ENCODE results near the gene SLITRK6.

Gene SLITRK6, protein sequence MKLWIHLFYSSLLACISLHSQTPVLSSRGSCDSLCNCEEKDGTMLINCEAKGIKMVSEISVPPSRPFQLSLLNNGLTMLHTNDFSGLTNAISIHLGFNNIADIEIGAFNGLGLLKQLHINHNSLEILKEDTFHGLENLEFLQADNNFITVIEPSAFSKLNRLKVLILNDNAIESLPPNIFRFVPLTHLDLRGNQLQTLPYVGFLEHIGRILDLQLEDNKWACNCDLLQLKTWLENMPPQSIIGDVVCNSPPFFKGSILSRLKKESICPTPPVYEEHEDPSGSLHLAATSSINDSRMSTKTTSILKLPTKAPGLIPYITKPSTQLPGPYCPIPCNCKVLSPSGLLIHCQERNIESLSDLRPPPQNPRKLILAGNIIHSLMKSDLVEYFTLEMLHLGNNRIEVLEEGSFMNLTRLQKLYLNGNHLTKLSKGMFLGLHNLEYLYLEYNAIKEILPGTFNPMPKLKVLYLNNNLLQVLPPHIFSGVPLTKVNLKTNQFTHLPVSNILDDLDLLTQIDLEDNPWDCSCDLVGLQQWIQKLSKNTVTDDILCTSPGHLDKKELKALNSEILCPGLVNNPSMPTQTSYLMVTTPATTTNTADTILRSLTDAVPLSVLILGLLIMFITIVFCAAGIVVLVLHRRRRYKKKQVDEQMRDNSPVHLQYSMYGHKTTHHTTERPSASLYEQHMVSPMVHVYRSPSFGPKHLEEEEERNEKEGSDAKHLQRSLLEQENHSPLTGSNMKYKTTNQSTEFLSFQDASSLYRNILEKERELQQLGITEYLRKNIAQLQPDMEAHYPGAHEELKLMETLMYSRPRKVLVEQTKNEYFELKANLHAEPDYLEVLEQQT

DNA sequence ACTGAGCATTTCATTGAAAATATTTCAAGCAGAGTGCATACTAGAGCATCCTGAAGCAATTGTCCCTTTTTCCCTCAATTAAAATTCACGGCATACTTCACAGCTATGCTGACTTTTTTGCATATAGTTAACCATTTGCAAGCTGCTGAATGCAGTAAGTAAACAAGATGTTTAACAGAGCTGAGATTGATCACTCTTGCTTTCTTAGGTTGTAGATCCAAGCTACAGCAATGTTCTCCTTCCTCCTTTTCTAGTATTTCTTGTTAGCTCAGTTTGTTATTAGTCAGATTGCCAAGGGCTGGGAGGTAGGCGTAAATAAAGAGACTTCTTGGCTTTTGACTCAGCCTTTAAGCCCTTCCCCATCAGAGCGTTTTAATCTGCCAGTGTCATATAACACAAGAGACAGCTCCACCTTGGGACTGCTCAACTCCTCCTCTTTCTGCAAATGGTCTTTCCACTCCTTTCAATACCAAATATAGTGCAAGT is at the start of gene SLITRK6:
Gene SLITRK6, minus strand, starts transcription at position 323 of the 486 bp plus-strand sequence. CDS start 2,911 bp downstream, outside the sequence.
- Mint-ChIP-seq H3K27ac (no peak within 1 kb of the TSS), H3K4me1 (no peaks in the 10 kb centered on the region), H3K9me3 (no peaks in the 10 kb centered on the region), H3K36me3 (no peaks in the 10 kb centered on the region), H3K4me3 (no peak within 1 kb of the TSS)
- ATAC-seq (no peak), DNase-seq (ENCODE audit: low spot score in 2 of 2) (no peak)

DNA sequence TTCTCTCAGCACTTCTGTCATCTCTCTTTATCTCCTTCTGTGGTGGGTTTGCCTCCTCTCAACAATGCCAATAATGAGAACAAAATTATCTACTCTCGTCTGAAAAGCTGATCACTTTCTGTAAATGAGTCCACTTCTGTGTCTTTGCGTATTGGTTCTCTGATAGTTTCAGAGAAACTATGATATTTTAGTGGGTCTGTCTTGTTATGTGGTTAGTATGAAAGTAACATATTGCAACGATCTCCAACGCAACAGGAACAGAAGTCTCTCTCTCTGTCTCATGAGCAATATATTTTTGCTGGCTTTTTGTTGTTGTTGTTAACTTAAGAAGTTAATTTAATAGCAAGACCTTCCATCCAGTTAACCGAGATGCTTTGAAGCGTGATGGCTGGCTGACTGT is 47.8 kb upstream of the SLITRK6 start:
- Mint-ChIP-seq H3K9me3 (peaks cover 11% of the 10 kb centered on the region), H3K27ac (no peak overlapping the region), H3K4me1 (no peaks in the 10 kb centered on the region), H3K36me3 (no peaks in the 10 kb centered on the region), H3K4me3 (no peak overlapping the region)
- no peak for DNase-seq (ENCODE audit: low spot score in 2 of 2)
- no peak for ATAC-seq

DNA sequence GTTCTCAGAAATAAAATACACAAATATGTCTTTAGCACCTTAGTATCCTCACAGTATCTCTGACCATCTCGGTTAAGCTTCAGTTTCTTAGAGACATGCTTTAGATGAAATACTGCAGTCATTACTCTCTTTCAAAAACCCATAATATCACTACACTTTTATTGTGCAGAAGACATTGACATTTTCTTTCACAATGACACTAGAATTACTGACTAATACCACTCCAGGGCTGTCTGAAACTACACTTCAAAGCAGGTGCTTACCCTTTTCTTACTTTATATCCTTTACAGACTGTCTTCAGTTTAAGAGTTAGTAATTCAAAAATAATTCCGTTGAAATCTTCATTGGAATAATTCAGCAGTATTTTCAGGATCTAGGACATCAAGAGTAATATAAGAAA is 42.2 kb upstream of the SLITRK6 start:
- no peak for ATAC-seq
- H3K36me3 Mint-ChIP-seq, result no peaks in the 10 kb centered on the region

DNA sequence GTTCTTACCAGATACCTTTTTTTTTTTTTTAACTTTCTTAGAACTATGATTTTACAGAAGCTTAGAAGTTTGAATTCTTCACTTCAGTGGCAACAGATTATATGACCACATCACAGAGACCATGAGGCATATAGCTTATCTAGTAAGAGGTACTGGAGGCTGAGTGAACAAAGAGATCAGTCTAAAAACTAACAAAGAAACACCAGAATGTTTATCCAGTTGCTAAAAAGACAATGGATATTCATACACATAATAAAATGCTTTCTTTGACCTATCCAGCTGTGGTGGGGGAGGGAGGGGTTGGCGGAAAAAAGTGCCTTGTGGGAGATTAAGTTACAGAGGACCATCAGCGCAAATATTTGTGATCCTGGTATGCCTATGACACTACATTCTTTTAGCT is 34.7 kb upstream of the SLITRK6 start:
- Mint-ChIP-seq H3K9me3 (no peaks in the 10 kb centered on the region), H3K4me1 (no peaks in the 10 kb centered on the region), H3K36me3 (no peaks in the 10 kb centered on the region), H3K27ac (no peak overlapping the region), H3K4me3 (no peak overlapping the region)
- DNase-seq (ENCODE audit: low spot score in 2 of 2) (no peak), ATAC-seq (no peak)

More for the DNA sequence above, 42.2 kb upstream of the SLITRK6 start:
- H3K9me3 Mint-ChIP-seq, result no peaks in the 10 kb centered on the region
- no peak for DNase-seq (ENCODE audit: low spot score in 2 of 2)
- H3K27ac Mint-ChIP-seq, result no peak overlapping the region
- H3K4me3 Mint-ChIP-seq, result no peak overlapping the region
- no peaks in the 10 kb centered on the region for H3K4me1 Mint-ChIP-seq

DNA sequence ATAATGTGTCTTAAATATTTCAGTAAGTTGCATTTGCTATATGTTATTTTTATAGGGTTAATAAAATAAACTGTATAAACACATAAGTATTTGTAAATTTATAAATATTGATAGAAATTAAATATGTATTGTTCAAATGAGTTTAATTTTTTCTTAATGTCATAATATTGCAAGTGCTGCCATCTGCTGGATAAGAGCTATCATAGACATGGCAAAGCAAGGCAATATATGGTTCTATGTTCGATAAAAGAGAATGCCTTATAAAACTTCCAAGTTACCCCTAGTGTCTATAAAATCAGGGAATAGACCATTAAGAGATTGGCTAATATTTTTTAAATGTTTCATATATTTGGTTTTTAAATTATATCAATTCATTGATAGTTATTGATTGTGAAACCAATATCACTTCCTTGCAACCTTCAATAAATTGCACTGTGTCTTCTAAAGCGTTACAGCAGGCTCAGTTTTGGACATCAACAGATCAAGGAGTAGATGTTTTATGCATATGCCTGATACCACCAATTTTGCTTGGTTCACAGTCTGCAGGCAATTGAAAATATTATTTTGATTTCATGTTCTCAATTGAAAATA is 29.0 kb upstream of the SLITRK6 start:
- DNase-seq (ENCODE audit: low spot score in 2 of 2) (no peak), ATAC-seq (no peak)
- Mint-ChIP-seq H3K27ac (no peak overlapping the region), H3K4me3 (no peak overlapping the region), H3K9me3 (no peaks in the 10 kb centered on the region), H3K36me3 (no peaks in the 10 kb centered on the region), H3K4me1 (no peaks in the 10 kb centered on the region)

DNA sequence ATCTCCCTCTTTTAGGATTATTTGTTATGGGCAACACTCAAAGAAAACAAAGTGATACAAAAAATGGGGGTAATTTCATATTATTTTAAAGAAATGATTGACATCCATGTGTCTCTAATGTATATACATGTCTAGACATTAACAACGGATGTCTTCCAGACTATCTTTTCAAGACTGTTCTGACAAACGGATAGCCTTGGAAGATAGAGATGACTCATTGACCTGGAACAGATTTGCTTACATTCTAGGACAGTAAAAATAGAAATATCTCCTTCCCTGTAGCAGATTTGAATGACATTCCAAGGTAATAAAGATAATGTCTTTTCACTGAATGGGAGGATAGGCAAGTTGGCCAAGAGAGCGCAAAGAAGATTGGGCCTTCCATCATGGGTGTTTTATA is 26.2 kb upstream of the SLITRK6 start:
- Mint-ChIP-seq H3K36me3 (no peaks in the 10 kb centered on the region), H3K27ac (no peak overlapping the region), H3K4me3 (no peak overlapping the region), H3K4me1 (no peaks in the 10 kb centered on the region), H3K9me3 (peaks cover 2% of the 10 kb centered on the region)
- ATAC-seq (no peak), DNase-seq (ENCODE audit: low spot score in 2 of 2) (no peak)

DNA sequence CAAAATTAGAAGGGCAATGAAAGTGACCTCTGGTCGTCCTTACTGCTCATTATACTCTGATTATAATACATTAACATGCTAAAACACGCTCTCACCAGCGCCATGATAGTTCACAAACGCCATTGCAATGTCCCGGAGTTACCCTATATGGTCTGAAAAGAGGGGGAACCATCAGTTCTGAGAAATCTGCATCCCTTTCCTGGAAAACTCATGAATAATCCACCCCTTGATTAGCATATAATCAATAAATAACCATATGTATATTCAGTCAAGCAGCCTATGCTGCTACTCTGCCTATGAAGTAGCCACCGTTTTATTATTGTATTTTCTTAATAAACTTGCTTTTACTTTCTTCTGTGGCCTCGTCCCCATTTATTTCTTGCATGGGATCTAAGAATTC is 24.6 kb upstream of the SLITRK6 start:
- H3K4me3 Mint-ChIP-seq, result no peak overlapping the region
- no peaks in the 10 kb centered on the region for H3K36me3 Mint-ChIP-seq
- H3K27ac Mint-ChIP-seq, result no peak overlapping the region
- H3K9me3 Mint-ChIP-seq, result peaks cover 5% of the 10 kb centered on the region
- DNase-seq (ENCODE audit: low spot score in 2 of 2) (no peak), ATAC-seq (no peak)
- H3K4me1 Mint-ChIP-seq, result no peaks in the 10 kb centered on the region

DNA sequence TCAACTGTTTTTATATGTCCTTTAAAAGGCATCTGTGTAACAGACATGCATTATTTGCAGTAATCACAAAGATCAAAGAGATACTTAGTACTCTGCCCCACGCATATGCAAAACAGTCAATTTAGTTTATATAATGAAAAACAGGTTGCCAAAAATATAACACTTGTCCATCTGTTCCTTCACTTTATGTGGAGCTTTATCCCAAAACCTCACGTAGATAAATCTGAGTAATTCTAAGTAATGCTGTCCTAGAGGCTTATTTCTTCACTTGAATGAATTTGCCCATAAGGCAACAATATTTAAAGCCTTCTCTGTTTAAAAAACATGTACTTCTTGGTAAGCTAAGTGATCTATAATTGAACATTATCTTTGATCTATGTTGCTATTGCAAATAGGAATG is 20.3 kb upstream of the SLITRK6 start:
- Mint-ChIP-seq H3K4me3 (no peak overlapping the region), H3K36me3 (no peaks in the 10 kb centered on the region), H3K9me3 (peaks cover 5% of the 10 kb centered on the region), H3K27ac (no peak overlapping the region), H3K4me1 (no peaks in the 10 kb centered on the region)
- ATAC-seq, result no peak
- no peak for DNase-seq (ENCODE audit: low spot score in 2 of 2)

DNA sequence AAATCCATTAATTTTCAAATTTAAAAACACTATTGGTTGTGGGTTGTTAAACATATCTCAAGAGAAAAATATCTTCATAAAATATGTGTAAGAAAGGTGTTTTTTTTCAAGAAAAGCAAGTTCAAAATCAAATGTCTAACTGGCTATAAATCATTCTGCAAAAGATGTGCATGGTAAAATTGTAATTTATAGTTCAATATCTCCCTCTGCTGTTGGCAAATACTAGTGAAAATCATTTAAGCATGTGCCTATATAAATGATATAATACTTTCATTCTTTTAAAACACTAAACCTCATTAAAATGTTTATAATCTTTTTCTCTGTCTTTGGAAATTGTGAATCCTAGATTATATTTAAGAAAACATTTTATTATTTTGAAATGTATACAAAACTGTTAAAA is 17.2 kb upstream of the SLITRK6 start:
- H3K36me3 Mint-ChIP-seq, result no peaks in the 10 kb centered on the region
- DNase-seq (ENCODE audit: low spot score in 2 of 2) (no peak), ATAC-seq (no peak)
- H3K27ac Mint-ChIP-seq, result no peak overlapping the region
- no peak overlapping the region for H3K4me3 Mint-ChIP-seq
- no peaks in the 10 kb centered on the region for H3K4me1 Mint-ChIP-seq
- peaks cover 3% of the 10 kb centered on the region for H3K9me3 Mint-ChIP-seq

DNA sequence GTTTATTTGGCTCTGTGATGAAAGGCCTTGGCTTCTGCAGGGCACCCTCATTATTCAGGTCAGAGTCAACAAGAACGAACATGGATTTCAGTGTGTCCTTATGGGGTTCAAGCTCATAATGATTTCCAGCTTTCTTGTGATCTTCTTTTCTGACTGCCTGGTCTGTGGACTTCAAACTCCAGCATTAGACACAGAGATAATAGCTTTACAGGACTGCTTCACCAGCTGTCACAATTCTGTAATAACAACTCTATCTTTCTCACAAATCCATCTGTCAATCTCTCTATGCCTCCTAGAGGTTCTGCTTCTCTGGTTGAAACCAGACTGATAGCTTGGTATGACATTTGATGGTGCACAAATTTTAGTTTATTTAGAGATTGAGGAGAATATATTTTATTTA is 13.1 kb upstream of the SLITRK6 start:
- H3K9me3 Mint-ChIP-seq, result no peaks in the 10 kb centered on the region
- ATAC-seq (no peak), DNase-seq (ENCODE audit: low spot score in 2 of 2) (no peak)
- H3K27ac Mint-ChIP-seq, result no peak overlapping the region
- no peak overlapping the region for H3K4me3 Mint-ChIP-seq
- H3K4me1 Mint-ChIP-seq, result no peaks in the 10 kb centered on the region
- H3K36me3 Mint-ChIP-seq, result no peaks in the 10 kb centered on the region

DNA sequence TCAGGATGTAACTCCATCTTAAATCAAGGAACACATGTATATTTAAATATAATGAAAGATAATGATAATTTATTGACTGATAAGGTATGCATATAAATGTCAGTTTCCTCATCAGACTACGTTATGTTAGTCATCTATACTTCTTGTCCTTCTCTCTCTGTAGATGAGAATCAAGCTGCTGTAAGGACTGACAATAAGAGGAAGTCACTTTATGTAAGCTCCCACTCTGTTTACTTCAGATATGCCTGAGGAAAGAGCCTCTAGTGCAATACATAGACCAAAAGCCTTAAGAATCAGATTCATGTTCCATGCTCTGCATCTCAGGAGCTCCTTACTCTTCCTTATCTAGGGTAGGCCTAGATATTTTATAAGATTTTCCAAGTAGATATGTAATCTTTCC is 9.6 kb upstream of the SLITRK6 start:
- no peak for DNase-seq (ENCODE audit: low spot score in 2 of 2)
- no peak overlapping the region for H3K4me3 Mint-ChIP-seq
- ATAC-seq, result no peak
- no peaks in the 10 kb centered on the region for H3K36me3 Mint-ChIP-seq
- H3K27ac Mint-ChIP-seq, result no peak overlapping the region
- no peaks in the 10 kb centered on the region for H3K9me3 Mint-ChIP-seq
- H3K4me1 Mint-ChIP-seq, result no peaks in the 10 kb centered on the region

DNA sequence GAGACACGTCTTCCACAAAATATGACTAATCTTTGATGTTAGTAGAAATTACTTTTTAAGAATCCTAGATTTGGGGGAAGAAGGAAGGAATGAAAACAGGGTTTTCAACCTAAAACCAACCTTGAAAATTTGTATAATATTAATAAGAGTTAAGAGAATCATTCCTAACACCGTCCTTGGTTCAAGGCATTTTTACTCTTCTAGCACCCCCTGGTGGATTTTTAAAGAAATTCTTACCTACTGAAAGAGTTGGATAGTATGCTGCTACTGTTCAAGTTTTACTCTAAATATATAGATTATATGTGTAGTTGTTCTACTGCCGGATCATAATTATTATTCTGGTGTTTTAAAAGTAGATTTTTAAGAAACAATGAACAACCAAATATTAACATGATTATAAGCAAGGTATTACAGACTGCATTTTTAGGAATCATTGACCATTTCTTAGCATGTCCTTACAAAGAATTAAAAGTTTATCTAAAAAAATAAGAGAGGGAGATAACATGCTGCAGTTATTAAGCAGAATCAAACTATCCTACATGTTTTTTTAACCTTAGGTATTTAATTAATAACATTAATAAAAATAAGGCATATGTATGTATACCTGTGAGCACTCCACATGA is 7.4 kb upstream of the SLITRK6 start:
- no peak for ATAC-seq
- no peaks in the 10 kb centered on the region for H3K4me1 Mint-ChIP-seq
- no peak overlapping the region for H3K27ac Mint-ChIP-seq
- no peak for DNase-seq (ENCODE audit: low spot score in 2 of 2)
- H3K9me3 Mint-ChIP-seq, result no peaks in the 10 kb centered on the region
- H3K36me3 Mint-ChIP-seq, result no peaks in the 10 kb centered on the region
- no peak overlapping the region for H3K4me3 Mint-ChIP-seq

DNA sequence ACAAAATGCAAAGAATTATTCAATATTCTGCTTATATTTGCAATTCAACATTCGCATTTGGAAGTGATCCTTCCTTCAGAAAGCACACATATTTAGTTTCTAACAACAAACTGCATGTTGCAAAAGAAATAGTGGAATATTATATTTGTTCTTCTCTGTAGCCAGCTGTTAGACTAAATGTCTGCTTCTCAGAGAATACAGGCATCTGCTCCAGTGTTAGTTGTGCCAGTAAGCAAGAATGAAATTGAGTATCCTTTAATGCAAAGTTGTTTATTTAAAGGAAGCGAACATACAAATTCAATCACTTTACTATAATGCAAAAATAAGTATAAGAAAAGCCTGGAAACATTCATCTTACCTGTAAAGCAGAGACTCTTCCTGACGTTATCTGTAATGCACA is 663 bp downstream of the SLITRK6 start:
- DNase-seq (ENCODE audit: low spot score in 2 of 2) (no peak), ATAC-seq (no peak)
- no peaks in the 10 kb centered on the region for H3K9me3 Mint-ChIP-seq
- H3K4me3 Mint-ChIP-seq, result no peak overlapping the region
- no peaks in the 10 kb centered on the region for H3K4me1 Mint-ChIP-seq
- H3K27ac Mint-ChIP-seq, result no peak overlapping the region
- H3K36me3 Mint-ChIP-seq, result no peaks in the 10 kb centered on the region

DNA sequence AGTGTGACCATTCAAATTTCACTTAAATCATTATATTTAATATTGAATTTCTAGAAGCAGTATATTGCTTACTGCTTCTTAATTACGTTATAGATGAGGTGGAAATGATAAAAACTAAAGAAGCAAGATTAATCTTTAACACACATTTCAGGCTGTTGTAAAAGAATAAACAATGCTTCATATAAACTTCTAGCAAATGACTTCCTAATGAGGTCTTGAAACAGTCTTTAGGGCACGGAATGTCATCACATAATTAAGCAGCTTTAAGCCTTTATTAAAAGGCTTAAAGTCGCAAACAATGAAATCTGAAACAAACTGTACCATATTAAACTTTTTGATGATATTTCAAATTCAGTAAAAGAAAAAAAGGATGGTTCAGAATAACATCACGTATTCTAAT is 1.9 kb downstream of the SLITRK6 start:
- DNase-seq (ENCODE audit: low spot score in 2 of 2) (no peak), ATAC-seq (no peak)
- Mint-ChIP-seq H3K4me1 (no peaks in the 10 kb centered on the region), H3K27ac (no peak overlapping the region), H3K36me3 (no peaks in the 10 kb centered on the region), H3K9me3 (no peaks in the 10 kb centered on the region), H3K4me3 (no peak overlapping the region)

DNA sequence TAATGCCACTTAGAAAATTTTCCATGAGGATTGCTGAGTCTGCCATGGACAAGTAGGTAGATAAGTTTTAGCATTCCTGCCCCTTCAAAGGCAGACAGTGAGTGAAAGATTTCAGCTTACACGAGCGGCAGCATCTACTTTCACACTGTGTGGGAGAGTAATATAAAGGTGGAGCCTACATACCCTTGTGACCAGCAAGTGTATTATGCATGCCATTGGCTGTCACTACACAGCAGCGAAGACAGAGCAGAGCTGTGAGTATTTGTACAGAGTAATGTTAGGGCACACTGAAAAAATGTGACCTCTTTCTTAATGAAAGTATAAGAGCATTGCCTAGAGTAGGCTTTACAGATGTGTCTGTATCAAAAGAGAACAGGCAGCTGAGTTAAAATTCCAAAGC is 14.0 kb downstream of the SLITRK6 start:
- no peak for DNase-seq (ENCODE audit: low spot score in 2 of 2)
- Mint-ChIP-seq H3K27ac (no peak overlapping the region), H3K4me3 (no peak overlapping the region), H3K36me3 (no peaks in the 10 kb centered on the region), H3K4me1 (no peaks in the 10 kb centered on the region), H3K9me3 (peaks cover 2% of the 10 kb centered on the region)
- no peak for ATAC-seq
